VCaP (cell line): Measurements from ENCODE around the gene SWT1.

Experiments used
- H3K27ac ChIP-seq: fragments of 450-650 bp; 2 replicates; pipeline ENCODE4 v1.5.1; 2017
- TF ChIP-seq, protein P1 (sequence below): fragments of 450-650 bp; conservative IDR thresholded peaks from 2 replicates; pipeline ENCODE4 v1.5.1; 2017; ENCODE audit warnings: mild to moderate bottlenecking, moderate library complexity

The SWT1 gene

DNA sequence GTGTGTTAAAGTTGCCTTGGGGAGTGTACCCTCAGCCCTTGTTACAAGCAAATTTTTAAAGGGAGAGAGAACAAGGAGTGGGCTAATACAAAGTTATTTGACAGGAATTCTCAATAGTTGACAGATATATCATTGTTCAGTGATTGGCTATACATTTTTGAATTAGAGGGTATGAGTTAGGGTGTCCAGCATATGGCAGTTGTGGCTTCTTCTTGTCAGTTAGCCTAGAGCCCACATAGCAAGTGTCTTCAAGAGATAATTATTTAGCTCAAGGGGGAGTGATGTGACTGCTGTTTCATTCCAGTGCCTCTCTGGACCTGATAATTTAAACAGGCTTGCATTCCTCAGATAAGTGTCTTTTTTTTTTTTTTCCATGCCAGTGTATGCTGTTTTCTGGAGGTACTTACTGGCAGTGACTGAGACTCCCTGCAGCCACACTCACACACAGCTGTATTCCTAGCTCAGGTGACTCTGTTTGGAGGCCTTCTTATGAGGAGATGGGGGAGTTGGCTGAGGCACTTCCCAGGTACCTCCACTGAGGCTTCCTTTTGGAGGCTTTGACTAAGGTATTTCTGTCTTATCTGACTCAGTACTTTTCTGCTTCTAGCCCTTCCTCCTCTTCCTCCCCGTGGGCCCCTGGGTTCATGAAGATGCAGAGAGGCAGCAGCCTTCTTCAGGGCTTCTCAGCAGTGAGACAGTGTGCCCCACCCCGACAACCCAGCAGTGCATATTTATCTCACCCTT, 127.7 kb downstream of the SWT1 start:
- no peak overlapping the region for H3K27ac ChIP-seq
- TF ChIP-seq, protein P1, sequence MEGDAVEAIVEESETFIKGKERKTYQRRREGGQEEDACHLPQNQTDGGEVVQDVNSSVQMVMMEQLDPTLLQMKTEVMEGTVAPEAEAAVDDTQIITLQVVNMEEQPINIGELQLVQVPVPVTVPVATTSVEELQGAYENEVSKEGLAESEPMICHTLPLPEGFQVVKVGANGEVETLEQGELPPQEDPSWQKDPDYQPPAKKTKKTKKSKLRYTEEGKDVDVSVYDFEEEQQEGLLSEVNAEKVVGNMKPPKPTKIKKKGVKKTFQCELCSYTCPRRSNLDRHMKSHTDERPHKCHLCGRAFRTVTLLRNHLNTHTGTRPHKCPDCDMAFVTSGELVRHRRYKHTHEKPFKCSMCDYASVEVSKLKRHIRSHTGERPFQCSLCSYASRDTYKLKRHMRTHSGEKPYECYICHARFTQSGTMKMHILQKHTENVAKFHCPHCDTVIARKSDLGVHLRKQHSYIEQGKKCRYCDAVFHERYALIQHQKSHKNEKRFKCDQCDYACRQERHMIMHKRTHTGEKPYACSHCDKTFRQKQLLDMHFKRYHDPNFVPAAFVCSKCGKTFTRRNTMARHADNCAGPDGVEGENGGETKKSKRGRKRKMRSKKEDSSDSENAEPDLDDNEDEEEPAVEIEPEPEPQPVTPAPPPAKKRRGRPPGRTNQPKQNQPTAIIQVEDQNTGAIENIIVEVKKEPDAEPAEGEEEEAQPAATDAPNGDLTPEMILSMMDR: no peak

DNA sequence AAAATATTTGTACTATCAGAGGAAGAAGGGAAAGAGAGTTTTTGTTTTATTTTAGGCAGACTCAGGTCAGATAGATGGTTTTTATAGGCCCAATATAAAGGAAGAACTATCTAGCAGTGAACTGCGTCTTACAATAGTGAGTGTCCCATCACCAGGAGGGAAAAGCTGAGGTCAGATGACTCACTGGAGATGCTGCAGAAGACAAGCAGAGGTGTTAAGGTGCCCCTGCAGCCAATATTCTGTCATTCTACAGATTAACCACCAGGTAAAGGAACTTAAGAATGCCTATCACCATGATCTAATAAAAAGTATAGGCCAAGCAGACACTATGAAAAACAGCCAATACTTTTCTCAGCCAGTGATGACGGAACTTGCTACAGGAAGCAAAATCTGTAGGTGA, 130.5 kb downstream of the SWT1 start:
- no peak overlapping the region for H3K27ac ChIP-seq
- TF ChIP-seq, protein P1: no peak

DNA sequence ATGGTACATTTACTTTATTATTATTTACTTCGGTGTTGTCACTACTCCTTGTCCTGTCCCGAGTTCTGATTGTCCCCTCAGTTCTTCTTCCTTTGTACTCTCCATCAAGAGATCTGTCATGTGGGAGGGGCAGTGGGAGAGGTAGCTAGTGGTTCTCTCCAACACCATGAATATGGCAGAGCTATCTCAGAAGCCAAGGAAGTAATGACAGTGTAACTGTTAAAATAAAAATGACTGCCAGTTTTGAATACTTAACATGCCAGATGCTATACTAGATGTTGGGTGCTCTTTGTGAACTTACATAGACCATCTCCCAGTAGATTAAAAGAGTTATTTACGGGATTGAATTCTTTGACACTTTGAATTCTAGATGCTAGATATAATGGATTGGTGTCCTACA, 131.5 kb downstream of the SWT1 start:
- H3K27ac ChIP-seq: no peak overlapping the region
- TF ChIP-seq, protein P1: no peak

DNA sequence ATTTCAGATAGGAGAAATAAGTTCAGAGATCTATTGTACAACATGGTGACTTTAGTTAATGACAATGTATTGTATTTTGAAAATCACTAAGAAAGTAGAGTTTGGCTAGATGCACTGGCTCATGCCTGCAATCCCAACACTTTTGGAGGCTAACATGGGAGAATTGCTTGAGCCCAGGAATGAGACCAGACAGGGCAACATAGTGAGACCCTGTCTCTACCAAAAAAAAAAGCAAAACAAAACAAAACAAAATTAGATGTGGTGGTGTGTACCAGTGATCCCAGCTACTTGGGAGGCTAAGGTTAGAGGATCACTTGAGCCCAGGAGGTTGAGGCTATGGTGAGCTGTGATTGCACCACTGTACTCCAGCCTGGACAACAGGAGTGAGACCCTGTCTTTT, 132.9 kb downstream of the SWT1 start:
- no peak overlapping the region for H3K27ac ChIP-seq

DNA sequence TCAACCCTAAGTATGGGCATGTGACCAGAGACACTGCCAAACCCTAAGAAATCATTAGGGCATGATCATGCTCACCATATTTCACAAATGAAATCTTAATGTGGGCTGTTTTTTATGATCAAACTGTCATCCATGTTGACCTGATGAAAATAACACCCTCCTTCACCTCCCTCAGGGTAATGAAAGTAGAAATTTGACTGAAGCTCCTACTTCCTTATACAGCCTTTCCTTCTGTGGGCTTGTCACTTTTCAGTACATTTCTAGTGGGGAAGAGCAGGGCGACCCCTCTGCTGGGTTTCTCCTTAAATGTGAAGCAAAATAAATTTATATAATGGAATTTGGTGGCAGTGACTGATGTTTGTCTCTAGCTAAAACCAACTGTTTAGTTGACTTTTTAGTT, 134.2 kb downstream of the SWT1 start:
- TF ChIP-seq, protein P1: no peak
- no peak overlapping the region for H3K27ac ChIP-seq

More for the DNA sequence above, 132.9 kb downstream of the SWT1 start:
- TF ChIP-seq, protein P1: no peak

DNA sequence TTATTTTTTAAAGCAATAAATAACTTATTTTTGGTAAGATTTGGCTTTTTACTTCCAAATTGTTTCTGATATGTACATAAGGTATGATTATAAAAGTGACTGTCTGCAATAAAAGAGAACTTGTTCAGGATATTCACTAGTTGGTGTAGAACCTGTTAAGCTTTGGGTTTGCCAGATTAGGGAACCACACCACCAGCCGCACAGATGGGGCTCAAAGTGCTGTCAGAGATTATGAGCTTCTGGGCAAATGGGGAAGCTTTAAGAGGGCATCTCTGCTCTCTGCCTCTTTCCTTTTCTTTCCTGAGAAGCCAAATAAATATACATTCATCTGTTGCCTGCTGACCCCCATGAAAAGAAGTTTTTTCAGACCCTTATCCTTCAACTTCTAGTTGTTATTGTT, 134.7 kb downstream of the SWT1 start:
- no peak overlapping the region for H3K27ac ChIP-seq
- TF ChIP-seq, protein P1: no peak

DNA sequence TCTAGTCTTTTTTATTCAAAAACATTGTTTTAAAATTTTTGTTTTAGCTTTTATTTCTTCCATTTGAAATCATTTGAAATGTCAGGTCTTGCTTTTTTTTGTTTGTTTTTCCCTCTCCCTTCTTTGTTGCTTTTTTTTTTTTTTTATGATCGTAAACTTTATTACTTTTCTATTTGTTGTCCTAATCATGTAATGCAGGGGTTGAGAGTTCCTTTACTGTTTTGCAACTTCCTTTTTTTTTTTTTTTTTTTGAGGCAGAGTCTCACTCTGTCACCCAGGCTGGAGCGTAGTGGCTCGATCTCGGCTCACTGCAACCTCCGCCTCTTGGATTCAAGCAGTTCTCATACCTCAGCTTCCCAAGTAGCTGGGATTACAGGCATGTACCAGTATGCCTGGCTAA, 135.3 kb downstream of the SWT1 start:
- no peak overlapping the region for H3K27ac ChIP-seq
- TF ChIP-seq, protein P1: no peak
